GM19239 (cell line): Measurements from ENCODE around the gene AQP5.
"Not testable (repeated sequence)": the region's sequence is repeated elsewhere in the genome, so short reads cannot be mapped to it uniquely, and the experiment has no call there.

Experiments used
- DNase-seq: peaks from one replicate; pipeline ENCODE4 v3.0.0; 2011; ENCODE audit warnings: low spot score; ENCODE audit not compliant: insufficient read length
- FAIRE-seq: peaks from 2 replicates; lab custom pipeline; 2011; peaks lifted over from hg19 to GRCh38; lab: Jason Lieb, UNC

The AQP5 gene

GRCh38 chr12:49974677-49975317 is 13.1 kb downstream of the AQP5 start:
- FAIRE-seq = no peak
- no peak for DNase-seq

GRCh38 chr12:49975318-49975761 is 13.7 kb downstream of the AQP5 start:
- FAIRE-seq = no peak
- DNase-seq = no peak

GRCh38 chr12:49976557-49976956 is 14.9 kb downstream of the AQP5 start:
- DNase-seq (no peak), FAIRE-seq (no peak)

GRCh38 chr12:49978125-49978524 is 16.5 kb downstream of the AQP5 start:
- DNase-seq = no peak

GRCh38 chr12:49979016-49979586 is 17.4 kb downstream of the AQP5 start:
- DNase-seq = no peak
- no peak for FAIRE-seq

More at GRCh38 chr12:49978125-49978524, 16.5 kb downstream of the AQP5 start:
- FAIRE-seq = no peak

GRCh38 chr12:49979791-49980190 is 18.1 kb downstream of the AQP5 start:
- FAIRE-seq (no peak), DNase-seq (no peak)

- DNase-seq = no peak
- no peak for FAIRE-seq
Observed at GRCh38 chr12:49980501-49981349, 19.1 kb downstream of the AQP5 start.

GRCh38 chr12:49982246-49983087 is 20.8 kb downstream of the AQP5 start:
- FAIRE-seq = no peak
- DNase-seq = no peak

- FAIRE-seq (no peak), DNase-seq (no peak)
Observed at GRCh38 chr12:49983892-49984291, 22.2 kb downstream of the AQP5 start.

GRCh38 chr12:49984476-49985359 is 23.0 kb downstream of the AQP5 start:
- DNase-seq = no peak

GRCh38 chr12:49985981-49986380 is 24.3 kb downstream of the AQP5 start:
- FAIRE-seq (no peak), DNase-seq (no peak)

More at GRCh38 chr12:49984476-49985359, 23.0 kb downstream of the AQP5 start:
- no peak for FAIRE-seq

- not testable (repeated sequence) for DNase-seq, FAIRE-seq
Observed at GRCh38 chr12:49986476-49986875, 24.8 kb downstream of the AQP5 start.

GRCh38 chr12:49987625-49988303 is 26.1 kb downstream of the AQP5 start:
- no peak for FAIRE-seq
- DNase-seq = no peak

GRCh38 chr12:49989400-49989799 is 27.7 kb downstream of the AQP5 start:
- not testable (repeated sequence) for FAIRE-seq, DNase-seq

GRCh38 chr12:49990273-49990672 is 28.6 kb downstream of the AQP5 start:
- FAIRE-seq (no peak), DNase-seq (no peak)

GRCh38 chr12:49998453-49998852 is 36.8 kb downstream of the AQP5 start:
- DNase-seq = no peak
- no peak for FAIRE-seq

- FAIRE-seq = no peak
- no peak for DNase-seq
Observed at GRCh38 chr12:50003595-50003994, 41.9 kb downstream of the AQP5 start.

GRCh38 chr12:50004696-50005095 is 43.0 kb downstream of the AQP5 start:
- no peak for FAIRE-seq
- DNase-seq = no peak

GRCh38 chr12:50005175-50005574 is 43.5 kb downstream of the AQP5 start:
- no peak for FAIRE-seq
- DNase-seq = no peak
